Measurements from ENCODE around the gene TMEM52. TPM values are rescaled to one million over a fixed set of nuclear protein-coding genes. Genes with fewer than 3 reads are reported as not detected.
A peak's percentile ranks its signal among the peaks of the same experiment; 100 is the strongest.

Gene TMEM52
- total and polyA plus RNA-seq, 3 experiments from 2014 or later = 0.32 to 1.4 (median 0.94) TPM

- H3K27ac Mint-ChIP-seq = no peak overlapping the region
- Histone ChIP-seq H3K4me1 (ENCODE audit: insufficient read depth, low read length) (no peaks in the 10 kb centered on the region), H3K27me3 (ENCODE audit: insufficient read depth, low read length, poor library complexity, severe bottlenecking) (peaks cover 5% of the 10 kb centered on the region), H3K27ac (ENCODE audit: low read depth, low read length) (no peak overlapping the region), H3K4me3 (ENCODE audit: low read length) (no peak overlapping the region), H3K36me3 (ENCODE audit: insufficient read depth, low read length) (no peaks in the 10 kb centered on the region), H3K9me3 (ENCODE audit: low read length) (no peaks in the 10 kb centered on the region)
- no peaks in the 10 kb centered on the region for H3K4me1 Mint-ChIP-seq
- peaks cover 19 to 37% of the 10 kb centered on the region in 2 donors for H3K27me3 Mint-ChIP-seq
- H3K4me3 Mint-ChIP-seq = no peak overlapping the region
- H3K9me3 Mint-ChIP-seq = peaks cover 0 to 4% (median 0%) of the 10 kb centered on the region in 5 donors
- H3K36me3 Mint-ChIP-seq = no peaks in the 10 kb centered on the region
- no peak for DNase-seq
- CTCF ChIA-PET = interaction anchor here (1.0 to 1.6 kb wide), 3 partner anchors 8 to 84 kb away, joined by 3 to 11 read pairs (median 4); no protein-coding TSS in a partner anchor
- POLR2A ChIA-PET = no interaction called here
Measured at GRCh38 chr1:1960480-1961196, 41.6 kb upstream of the TMEM52 start.

GRCh38 chr1:1959840-1960479 lies 40.9 kb upstream of the TMEM52 start:
- H3K4me3 Mint-ChIP-seq = no peak overlapping the region
- H3K27ac Mint-ChIP-seq = no peak overlapping the region
- H3K9me3 Mint-ChIP-seq = peaks cover 0 to 4% (median 0%) of the 10 kb centered on the region in 5 donors
- H3K27me3 Mint-ChIP-seq = peaks cover 20 to 37% of the 10 kb centered on the region in 2 donors
- no peaks in the 10 kb centered on the region for H3K36me3 Mint-ChIP-seq
- Histone ChIP-seq H3K4me3 (ENCODE audit: low read length) (no peak overlapping the region), H3K9me3 (ENCODE audit: low read length) (no peaks in the 10 kb centered on the region), H3K27me3 (ENCODE audit: insufficient read depth, low read length, poor library complexity, severe bottlenecking) (peaks cover 5% of the 10 kb centered on the region), H3K36me3 (ENCODE audit: insufficient read depth, low read length) (no peaks in the 10 kb centered on the region), H3K27ac (ENCODE audit: low read depth, low read length) (no peak overlapping the region), H3K4me1 (ENCODE audit: insufficient read depth, low read length) (no peaks in the 10 kb centered on the region)
- peak; percentile 20 to 60 (median 30) for DNase-seq
- POLR2A ChIA-PET = no interaction called here
- CTCF ChIA-PET = interaction anchor here (0.9 to 1.6 kb wide), 4 partner anchors 9 to 85 kb away, joined by 3 to 11 read pairs (median 4); no protein-coding TSS in a partner anchor
- H3K4me1 Mint-ChIP-seq = no peaks in the 10 kb centered on the region

DNA sequence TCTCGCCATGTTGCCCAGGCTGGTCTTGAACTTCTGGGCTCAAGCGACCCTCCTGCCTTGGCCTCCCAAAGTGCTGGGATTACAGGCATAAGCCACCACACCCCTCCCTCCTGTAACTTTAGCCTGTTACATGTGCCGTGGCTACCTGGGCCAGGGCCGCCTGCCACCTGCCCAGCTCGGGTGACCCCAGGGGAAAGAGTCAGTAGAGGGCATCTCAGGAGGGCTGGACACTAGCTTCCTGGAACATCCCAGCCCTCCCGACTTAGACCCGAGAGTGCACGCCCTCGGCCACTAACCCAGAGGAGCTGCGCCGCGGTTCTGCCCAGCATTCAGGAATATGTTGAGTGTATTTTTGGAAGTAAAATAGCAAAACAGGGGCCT lies 40.4 kb upstream of the TMEM52 start:
- no peak for DNase-seq
- Mint-ChIP-seq H3K9me3 (peaks cover 0 to 4% (median 2%) of the 10 kb centered on the region in 5 donors), H3K4me1 (no peaks in the 10 kb centered on the region), H3K36me3 (no peaks in the 10 kb centered on the region), H3K4me3 (no peak overlapping the region), H3K27ac (peak overlapping the region in 1 of 8 donors; percentile 50), H3K27me3 (peaks cover 24 to 37% of the 10 kb centered on the region in 2 donors)
- no peaks in the 10 kb centered on the region for H3K9me3 ChIP-seq (ENCODE audit: low read length)
- no peaks in the 10 kb centered on the region for H3K4me1 ChIP-seq (ENCODE audit: insufficient read depth, low read length)
- H3K4me3 ChIP-seq (ENCODE audit: low read length) = no peak overlapping the region
- peaks cover 5% of the 10 kb centered on the region for H3K27me3 ChIP-seq (ENCODE audit: insufficient read depth, low read length, poor library complexity, severe bottlenecking)
- POLR2A ChIA-PET = no interaction called here
- H3K27ac ChIP-seq (ENCODE audit: low read depth, low read length) = no peak overlapping the region
- CTCF ChIA-PET = interaction anchor here (0.6 to 1.3 kb wide), 3 partner anchors 9 to 85 kb away, joined by 3 read pairs; no protein-coding TSS in a partner anchor
- H3K36me3 ChIP-seq (ENCODE audit: insufficient read depth, low read length) = no peaks in the 10 kb centered on the region

DNA sequence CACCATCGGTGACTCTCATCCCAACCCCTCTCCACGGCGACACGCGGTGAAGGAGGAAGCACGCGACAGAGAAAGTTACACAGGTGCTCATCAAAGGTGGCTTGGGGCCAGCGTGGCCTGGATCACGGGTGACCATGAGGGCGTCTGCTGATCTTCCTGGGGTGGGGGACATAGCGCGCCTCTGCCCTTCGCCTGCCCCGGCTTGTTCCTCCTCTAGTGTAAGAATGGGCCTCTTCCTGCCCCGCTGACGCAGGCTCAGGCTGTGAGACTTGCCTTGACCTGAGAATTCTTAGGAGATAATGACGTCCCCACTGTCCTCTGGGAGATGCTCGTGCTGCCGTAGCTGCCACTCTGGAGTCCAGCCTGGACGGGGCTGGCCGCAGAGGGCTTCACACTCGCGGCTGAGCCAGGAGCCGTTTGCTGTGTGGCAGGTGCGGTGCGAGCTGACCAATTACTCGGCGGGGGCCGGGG lies 39.0 kb upstream of the TMEM52 start:
- Mint-ChIP-seq H3K4me3 (no peak overlapping the region), H3K27ac (no peak overlapping the region), H3K36me3 (no peaks in the 10 kb centered on the region), H3K9me3 (peaks cover 0 to 4% (median 2%) of the 10 kb centered on the region in 5 donors), H3K27me3 (peaks cover 24 to 37% of the 10 kb centered on the region in 2 donors), H3K4me1 (no peaks in the 10 kb centered on the region)
- no peaks in the 10 kb centered on the region for H3K9me3 ChIP-seq (ENCODE audit: low read length)
- no peaks in the 10 kb centered on the region for H3K36me3 ChIP-seq (ENCODE audit: insufficient read depth, low read length)
- no peak for DNase-seq
- H3K4me3 ChIP-seq (ENCODE audit: low read length) = no peak overlapping the region
- ChIA-PET CTCF (no interaction called here), POLR2A (no interaction called here)
- H3K27ac ChIP-seq (ENCODE audit: low read depth, low read length) = no peak overlapping the region
- H3K4me1 ChIP-seq (ENCODE audit: insufficient read depth, low read length) = no peaks in the 10 kb centered on the region
- H3K27me3 ChIP-seq (ENCODE audit: insufficient read depth, low read length, poor library complexity, severe bottlenecking) = peaks cover 5% of the 10 kb centered on the region

DNA sequence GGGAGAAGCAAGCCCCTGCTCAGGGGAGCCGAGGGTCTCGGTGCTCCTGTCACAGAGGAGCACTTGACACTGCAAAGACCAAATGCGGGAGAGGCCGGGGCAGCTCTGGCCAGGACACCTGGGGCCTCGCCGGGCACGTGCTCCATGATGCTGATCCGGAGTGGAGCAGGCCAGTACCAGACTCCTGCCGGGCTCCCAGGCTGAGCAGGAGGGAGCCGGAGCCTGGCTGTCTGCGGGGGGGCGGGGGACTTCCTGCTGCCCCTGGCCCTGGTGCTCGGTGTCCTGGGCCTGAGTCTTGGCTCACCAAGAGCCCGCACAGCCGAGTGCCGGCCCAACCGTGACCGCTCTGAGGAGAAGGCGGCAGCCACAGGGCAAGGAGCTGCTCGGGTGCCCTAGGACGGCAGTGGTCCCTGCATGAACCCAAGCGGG lies 38.5 kb upstream of the TMEM52 start:
- Mint-ChIP-seq H3K4me3 (no peak overlapping the region), H3K4me1 (no peaks in the 10 kb centered on the region), H3K36me3 (no peaks in the 10 kb centered on the region), H3K9me3 (peaks cover 0 to 4% (median 2%) of the 10 kb centered on the region in 5 donors), H3K27me3 (peaks cover 23 to 37% of the 10 kb centered on the region in 2 donors), H3K27ac (no peak overlapping the region)
- Histone ChIP-seq H3K27me3 (ENCODE audit: insufficient read depth, low read length, poor library complexity, severe bottlenecking) (peaks cover 5% of the 10 kb centered on the region), H3K36me3 (ENCODE audit: insufficient read depth, low read length) (no peaks in the 10 kb centered on the region), H3K4me1 (ENCODE audit: insufficient read depth, low read length) (no peaks in the 10 kb centered on the region), H3K27ac (ENCODE audit: low read depth, low read length) (no peak overlapping the region), H3K4me3 (ENCODE audit: low read length) (no peak overlapping the region), H3K9me3 (ENCODE audit: low read length) (no peaks in the 10 kb centered on the region)
- ChIA-PET CTCF (no interaction called here), POLR2A (no interaction called here)
- DNase-seq = no peak

DNA sequence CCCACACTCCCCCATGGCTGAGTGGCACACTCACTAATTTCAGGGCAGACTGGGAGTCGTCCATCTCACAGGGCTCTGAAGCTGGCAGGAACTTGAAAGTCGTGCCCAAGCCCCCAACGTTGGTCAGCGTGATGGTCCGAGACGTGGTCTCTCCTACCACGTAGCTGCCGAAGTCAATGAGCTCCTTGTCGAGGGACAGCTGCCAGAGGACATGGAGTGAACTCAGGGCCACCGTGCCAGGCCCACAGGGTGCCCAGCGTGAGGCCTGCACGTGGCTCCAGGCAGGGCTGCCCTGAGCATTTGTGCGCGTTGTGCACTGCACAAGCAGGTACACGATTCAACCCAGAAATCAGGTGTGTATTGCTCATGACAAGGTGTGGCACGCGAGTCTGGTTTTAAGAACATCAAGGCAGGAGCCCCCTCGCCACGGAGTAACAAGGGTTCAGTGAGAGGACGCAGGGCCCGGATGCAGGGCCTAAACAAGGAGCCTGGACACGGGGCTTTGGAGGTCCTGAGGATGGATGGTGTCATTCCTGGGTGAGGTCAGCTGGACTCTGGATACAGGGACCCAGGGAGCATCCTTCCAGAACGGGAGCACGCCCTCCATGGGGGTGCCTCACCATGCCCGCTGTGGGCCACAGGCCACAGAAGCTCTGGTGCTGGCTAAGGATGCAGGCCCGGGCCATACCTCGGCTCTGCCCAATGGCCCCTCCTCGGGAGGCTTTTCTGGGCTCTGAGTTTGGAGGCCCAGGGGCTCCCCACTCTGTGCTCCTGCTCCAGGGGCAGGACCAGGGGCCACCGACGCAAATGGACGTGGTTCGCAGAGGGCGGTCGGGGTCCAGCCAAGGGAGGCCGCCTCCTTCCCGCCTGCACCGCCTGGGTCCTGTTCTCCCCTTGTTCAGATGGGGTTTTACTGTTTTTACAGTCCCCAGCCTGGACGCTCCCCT lies 37.8 kb upstream of the TMEM52 start:
- Mint-ChIP-seq H3K36me3 (no peaks in the 10 kb centered on the region), H3K9me3 (peaks cover 0 to 2% (median 0%) of the 10 kb centered on the region in 5 donors), H3K4me3 (no peak overlapping the region), H3K27ac (no peak overlapping the region), H3K27me3 (peaks cover 21 to 35% of the 10 kb centered on the region in 2 donors), H3K4me1 (no peaks in the 10 kb centered on the region)
- ChIA-PET POLR2A (no interaction called here), CTCF (no interaction called here)
- no peak for DNase-seq
- Histone ChIP-seq H3K36me3 (ENCODE audit: insufficient read depth, low read length) (no peaks in the 10 kb centered on the region), H3K9me3 (ENCODE audit: low read length) (no peaks in the 10 kb centered on the region), H3K27ac (ENCODE audit: low read depth, low read length) (no peak overlapping the region), H3K4me3 (ENCODE audit: low read length) (no peak overlapping the region), H3K4me1 (ENCODE audit: insufficient read depth, low read length) (no peaks in the 10 kb centered on the region), H3K27me3 (ENCODE audit: insufficient read depth, low read length, poor library complexity, severe bottlenecking) (peaks cover 5% of the 10 kb centered on the region)

DNA sequence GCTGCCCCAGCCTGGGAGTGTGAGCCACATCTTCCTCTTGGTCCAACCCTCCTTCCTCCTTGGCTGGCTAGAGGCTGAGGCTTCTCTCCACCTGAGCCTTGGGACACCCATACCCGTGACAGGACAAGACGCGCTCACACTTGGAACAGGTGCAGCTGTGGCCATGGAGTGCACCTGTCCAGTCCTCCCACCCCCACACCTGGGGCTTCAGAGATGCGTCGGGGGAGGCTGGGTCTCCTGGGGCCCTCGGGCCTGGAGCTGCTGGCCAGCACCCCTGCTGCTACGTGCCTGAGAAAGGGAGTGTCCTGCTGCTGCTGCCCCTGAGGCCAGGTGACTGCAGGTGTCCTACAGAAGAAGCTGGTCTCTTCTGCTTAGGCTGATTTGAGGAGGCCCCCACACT lies 37.0 kb upstream of the TMEM52 start:
- Histone ChIP-seq H3K4me3 (ENCODE audit: low read length) (no peak overlapping the region), H3K9me3 (ENCODE audit: low read length) (peaks cover 2% of the 10 kb centered on the region), H3K4me1 (ENCODE audit: insufficient read depth, low read length) (no peaks in the 10 kb centered on the region), H3K27ac (ENCODE audit: low read depth, low read length) (no peak overlapping the region), H3K36me3 (ENCODE audit: insufficient read depth, low read length) (no peaks in the 10 kb centered on the region), H3K27me3 (ENCODE audit: insufficient read depth, low read length, poor library complexity, severe bottlenecking) (peaks cover 5% of the 10 kb centered on the region)
- no peak for DNase-seq
- Mint-ChIP-seq H3K9me3 (peaks cover 0 to 4% (median 2%) of the 10 kb centered on the region in 5 donors), H3K4me1 (no peaks in the 10 kb centered on the region), H3K27me3 (peaks cover 20 to 34% of the 10 kb centered on the region in 2 donors), H3K4me3 (no peak overlapping the region), H3K36me3 (peaks cover 0 to 3% (median 0%) of the 10 kb centered on the region in 3 donors), H3K27ac (no peak overlapping the region)
- ChIA-PET CTCF (interaction anchor here (1.9 kb wide), 1 partner anchor 89 kb away, joined by 6 read pairs; no protein-coding TSS in a partner anchor), POLR2A (no interaction called here)

Data from CD8-positive, alpha-beta memory T cell (primary cell).